Measurements from ENCODE around the gene HELZ. TPM values are rescaled to one million over a fixed set of nuclear protein-coding genes. Genes with fewer than 3 reads are reported as not detected.
A peak's percentile ranks its signal among the peaks of the same experiment; 100 is the strongest.
"Not testable (repeated sequence)": the region's sequence is repeated elsewhere in the genome, so short reads cannot be mapped to it uniquely, and the experiment has no call there.

The HELZ gene
- total and polyA plus RNA-seq, 5 donors = 5.6 to 43.9 (median 37.2) TPM

GRCh38 chr17:67093348-67093747, 151.6 kb downstream of the HELZ start:
- ATAC-seq (peak in 1 of 2 donors; percentile 40), DNase-seq (no peak)
- no peaks in the 10 kb centered on the region for H3K27me3 ChIP-seq (ENCODE audit: control insufficient read depth, insufficient read depth)
- intact Hi-C loops (cut with DNase I) = no loop called here
- 69% methylated on average over 2 of the region's 2 CpGs for WGBS
- no peaks in the 10 kb centered on the region for H3K9me3 ChIP-seq (ENCODE audit: control insufficient read depth, low read length)
- H3K27ac ChIP-seq (ENCODE audit: low read length) = no peak overlapping the region
- H3K4me3 ChIP-seq (ENCODE audit: low read length) = no peak overlapping the region
- no peaks in the 10 kb centered on the region for H3K4me1 ChIP-seq (ENCODE audit: control insufficient read depth, insufficient read depth, low read length)

GRCh38 chr17:67092710-67093109, 152.3 kb downstream of the HELZ start:
- H3K27me3 ChIP-seq (ENCODE audit: control insufficient read depth, insufficient read depth); H3K4me1 ChIP-seq (ENCODE audit: control insufficient read depth, insufficient read depth, low read length); H3K27ac ChIP-seq (ENCODE audit: low read length); DNase-seq; intact Hi-C loops (cut with DNase I); H3K4me3 ChIP-seq (ENCODE audit: low read length); H3K9me3 ChIP-seq (ENCODE audit: control insufficient read depth, low read length); ATAC-seq: not testable (repeated sequence)
- WGBS = 87% methylated on average over 7 of the region's 7 CpGs

- no peak for ATAC-seq
- no peaks in the 10 kb centered on the region for H3K27me3 ChIP-seq (ENCODE audit: control insufficient read depth, insufficient read depth)
- H3K9me3 ChIP-seq (ENCODE audit: control insufficient read depth, low read length) = no peaks in the 10 kb centered on the region
- H3K27ac ChIP-seq (ENCODE audit: low read length) = no peak overlapping the region
- no peak for DNase-seq
- intact Hi-C loops (cut with DNase I) = no loop called here
- no peaks in the 10 kb centered on the region for H3K4me1 ChIP-seq (ENCODE audit: control insufficient read depth, insufficient read depth, low read length)
- 79% methylated on average over 5 of the region's 5 CpGs for WGBS
- no peak overlapping the region for H3K4me3 ChIP-seq (ENCODE audit: low read length)
Measured at GRCh38 chr17:67092291-67092690, 152.7 kb downstream of the HELZ start.

GRCh38 chr17:67090341-67090740, 154.7 kb downstream of the HELZ start:
- Histone ChIP-seq H3K9me3 (ENCODE audit: control insufficient read depth, low read length) (no peaks in the 10 kb centered on the region), H3K4me1 (ENCODE audit: control insufficient read depth, insufficient read depth, low read length) (no peaks in the 10 kb centered on the region), H3K4me3 (ENCODE audit: low read length) (no peak overlapping the region), H3K27ac (ENCODE audit: low read length) (no peak overlapping the region), H3K27me3 (ENCODE audit: control insufficient read depth, insufficient read depth) (no peaks in the 10 kb centered on the region)
- intact Hi-C loops (cut with DNase I) = no loop called here
- ATAC-seq = no peak
- no peak for DNase-seq

DNA sequence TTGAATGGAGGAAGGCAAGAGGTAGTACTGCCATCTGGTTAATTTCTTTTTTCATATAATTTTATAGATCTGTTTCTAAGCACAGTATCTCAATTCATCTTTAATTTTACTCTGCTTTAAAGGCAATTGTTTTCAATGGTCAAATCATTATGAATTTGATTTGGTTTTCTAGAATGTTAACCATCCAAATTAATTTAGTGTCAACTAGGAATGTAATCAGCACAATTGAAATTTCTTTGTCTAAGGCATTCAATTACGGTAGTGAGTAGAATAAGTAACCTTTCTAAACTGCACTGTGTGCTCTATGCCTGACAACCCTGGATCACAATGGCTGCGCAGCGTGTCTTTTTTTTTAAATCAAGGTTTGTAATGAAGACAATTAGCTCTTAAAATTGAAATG, 156.4 kb downstream of the HELZ start:
- ATAC-seq (no peak), DNase-seq (no peak)
- 97% methylated on average over 3 of the region's 3 CpGs for WGBS
- Histone ChIP-seq H3K27me3 (ENCODE audit: control insufficient read depth, insufficient read depth) (no peaks in the 10 kb centered on the region), H3K4me3 (ENCODE audit: low read length) (no peak overlapping the region), H3K27ac (ENCODE audit: low read length) (no peak overlapping the region), H3K9me3 (ENCODE audit: control insufficient read depth, low read length) (no peaks in the 10 kb centered on the region), H3K4me1 (ENCODE audit: control insufficient read depth, insufficient read depth, low read length) (no peaks in the 10 kb centered on the region)
- intact Hi-C loops (cut with DNase I) = no loop called here

- no peak for ATAC-seq
- Histone ChIP-seq H3K9me3 (ENCODE audit: control insufficient read depth, low read length) (no peaks in the 10 kb centered on the region), H3K27me3 (ENCODE audit: control insufficient read depth, insufficient read depth) (no peaks in the 10 kb centered on the region), H3K4me3 (ENCODE audit: low read length) (no peak overlapping the region), H3K27ac (ENCODE audit: low read length) (no peak overlapping the region), H3K4me1 (ENCODE audit: control insufficient read depth, insufficient read depth, low read length) (no peaks in the 10 kb centered on the region)
- no peak for DNase-seq
- intact Hi-C loops (cut with DNase I) = no loop called here
- WGBS = 74% methylated on average over 3 of the region's 3 CpGs
Measured at GRCh38 chr17:67085406-67085805, 159.6 kb downstream of the HELZ start.

DNA sequence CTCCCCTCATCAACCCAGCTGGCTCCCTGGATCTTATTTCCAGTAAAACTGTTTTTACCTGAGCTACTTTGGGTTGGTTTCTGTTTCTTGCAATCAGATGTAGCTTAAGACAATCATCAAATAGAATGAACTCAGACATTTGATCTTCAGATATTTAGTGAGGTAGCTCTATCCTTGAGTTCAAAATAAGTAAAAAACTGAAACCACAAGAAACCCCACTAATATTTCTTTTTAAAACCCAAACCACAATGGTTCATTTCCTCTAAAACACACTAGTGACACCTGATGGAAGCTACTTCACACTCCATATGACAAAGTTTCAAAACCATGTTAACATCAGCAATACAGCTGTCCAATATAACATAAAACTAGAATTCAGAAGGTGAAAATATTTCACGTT, 162.9 kb downstream of the HELZ start:
- intact Hi-C loops (cut with DNase I) = no loop called here
- Histone ChIP-seq H3K9me3 (ENCODE audit: control insufficient read depth, low read length) (no peaks in the 10 kb centered on the region), H3K4me1 (ENCODE audit: control insufficient read depth, insufficient read depth, low read length) (peaks cover 6% of the 10 kb centered on the region), H3K27me3 (ENCODE audit: control insufficient read depth, insufficient read depth) (no peaks in the 10 kb centered on the region), H3K4me3 (ENCODE audit: low read length) (no peak overlapping the region), H3K27ac (ENCODE audit: low read length) (no peak overlapping the region)
- 70% methylated on average over 1 of the region's 1 CpG for WGBS
- no peak for DNase-seq
- no peak for ATAC-seq

DNA sequence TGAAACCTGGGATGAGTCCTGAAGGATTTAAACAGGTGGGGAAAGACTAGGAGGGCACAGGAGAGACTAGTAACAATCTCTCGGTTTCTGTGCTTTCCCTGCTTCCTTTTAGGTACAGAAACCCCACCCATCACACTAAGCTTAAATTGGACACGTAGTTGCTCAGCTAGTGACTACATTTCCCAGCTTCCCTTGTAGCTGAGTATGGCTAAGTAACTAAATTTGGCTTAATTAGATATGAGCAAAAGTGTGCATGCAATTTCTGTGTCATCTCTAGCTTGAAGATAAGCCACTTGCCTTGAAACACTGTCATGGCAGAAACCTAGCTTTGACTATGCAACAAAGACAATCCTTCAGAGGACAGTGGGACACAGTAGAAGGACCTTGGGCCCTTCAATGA, 164.2 kb downstream of the HELZ start:
- intact Hi-C loops (cut with DNase I) = no loop called here
- Histone ChIP-seq H3K4me1 (ENCODE audit: control insufficient read depth, insufficient read depth, low read length) (peaks cover 6% of the 10 kb centered on the region), H3K27me3 (ENCODE audit: control insufficient read depth, insufficient read depth) (no peaks in the 10 kb centered on the region), H3K9me3 (ENCODE audit: control insufficient read depth, low read length) (no peaks in the 10 kb centered on the region), H3K4me3 (ENCODE audit: low read length) (no peak overlapping the region), H3K27ac (ENCODE audit: low read length) (no peak overlapping the region)
- DNase-seq (no peak), ATAC-seq (no peak)
- WGBS = 85% methylated on average over 2 of the region's 2 CpGs

GRCh38 chr17:67079491-67079890, 165.5 kb downstream of the HELZ start:
- Histone ChIP-seq H3K27ac (ENCODE audit: low read length) (no peak overlapping the region), H3K27me3 (ENCODE audit: control insufficient read depth, insufficient read depth) (no peaks in the 10 kb centered on the region), H3K4me1 (ENCODE audit: control insufficient read depth, insufficient read depth, low read length) (peaks cover 6% of the 10 kb centered on the region), H3K9me3 (ENCODE audit: control insufficient read depth, low read length) (no peaks in the 10 kb centered on the region), H3K4me3 (ENCODE audit: low read length) (no peak overlapping the region)
- intact Hi-C loops (cut with DNase I) = no loop called here
- ATAC-seq (no peak), DNase-seq (no peak)
- WGBS = 81% methylated on average over 2 of the region's 2 CpGs

- no peak overlapping the region for H3K4me3 ChIP-seq (ENCODE audit: low read length)
- no peaks in the 10 kb centered on the region for H3K9me3 ChIP-seq (ENCODE audit: control insufficient read depth, low read length)
- no peak overlapping the region for H3K27ac ChIP-seq (ENCODE audit: low read length)
- peaks cover 6% of the 10 kb centered on the region for H3K4me1 ChIP-seq (ENCODE audit: control insufficient read depth, insufficient read depth, low read length)
- peak in 1 of 2 donors; percentile 38 for ATAC-seq
- intact Hi-C loops (cut with DNase I) = no loop called here
- no peaks in the 10 kb centered on the region for H3K27me3 ChIP-seq (ENCODE audit: control insufficient read depth, insufficient read depth)
- 94% methylated on average over 11 of the region's 11 CpGs for WGBS
- peak in 1 of 3 donors; percentile 50 for DNase-seq
Measured at GRCh38 chr17:67078292-67078691, 166.7 kb downstream of the HELZ start.

DNA sequence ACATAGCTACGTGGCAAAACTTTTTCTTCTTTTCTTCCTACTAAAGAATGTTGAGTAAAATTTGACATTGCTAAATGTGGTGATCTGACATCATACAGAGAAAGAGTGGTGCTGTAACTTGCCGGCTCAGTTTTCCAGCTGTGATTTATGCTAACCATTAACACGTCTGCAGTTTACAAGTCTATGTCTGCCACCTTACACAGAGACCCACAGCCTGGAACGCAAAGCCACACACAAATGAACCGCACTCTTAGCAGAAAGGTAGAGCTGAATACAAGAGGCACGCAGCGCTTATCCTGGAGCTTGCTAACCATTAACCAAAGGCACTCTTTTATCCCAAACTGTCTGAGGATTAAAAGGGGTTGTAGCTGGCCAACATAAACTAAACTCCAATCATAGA, 168.7 kb downstream of the HELZ start:
- Histone ChIP-seq H3K9me3 (ENCODE audit: control insufficient read depth, low read length) (no peaks in the 10 kb centered on the region), H3K4me3 (ENCODE audit: low read length) (no peak overlapping the region), H3K27me3 (ENCODE audit: control insufficient read depth, insufficient read depth) (no peaks in the 10 kb centered on the region), H3K4me1 (ENCODE audit: control insufficient read depth, insufficient read depth, low read length) (peaks cover 6% of the 10 kb centered on the region), H3K27ac (ENCODE audit: low read length) (no peak overlapping the region)
- DNase-seq (no peak), ATAC-seq (no peak)
- 84% methylated on average over 7 of the region's 7 CpGs for WGBS
- intact Hi-C loops (cut with DNase I) = no loop called here

- WGBS = 92% methylated on average over 3 of the region's 3 CpGs
Measured at GRCh38 chr17:67074781-67075180, 170.2 kb downstream of the HELZ start.

More at GRCh38 chr17:67074781-67075180, 170.2 kb downstream of the HELZ start:
- DNase-seq = no peak
- ATAC-seq = no peak
- H3K27ac ChIP-seq (ENCODE audit: low read length) = no peak overlapping the region
- no peak overlapping the region for H3K4me3 ChIP-seq (ENCODE audit: low read length)
- H3K9me3 ChIP-seq (ENCODE audit: control insufficient read depth, low read length) = no peaks in the 10 kb centered on the region
- intact Hi-C loops (cut with DNase I) = no loop called here
- H3K4me1 ChIP-seq (ENCODE audit: control insufficient read depth, insufficient read depth, low read length) = peaks cover 6% of the 10 kb centered on the region
- H3K27me3 ChIP-seq (ENCODE audit: control insufficient read depth, insufficient read depth) = no peaks in the 10 kb centered on the region
